GM21717 (cell line): ENCODE results near the gene RBBP6.

Experiments
- ATAC-seq: cut with Tn5 transposase; IDR thresholded peaks from one replicate; pipeline ENCODE4 v1.9.1; 2021; ENCODE audit warnings: mild to moderate bottlenecking, moderate library complexity; ENCODE audit not compliant: unreplicated experiment

Gene RBBP6

GRCh38 chr16:24524855-24525677, 14.3 kb upstream of the RBBP6 start:
- no peak for ATAC-seq

GRCh38 chr16:24525970-24526559, 13.3 kb upstream of the RBBP6 start:
- ATAC-seq: no peak

- ATAC-seq: no peak
Observed at GRCh38 chr16:24526701-24527495, 12.5 kb upstream of the RBBP6 start.

- no peak for ATAC-seq
Observed at GRCh38 chr16:24531166-24531565, 8.2 kb upstream of the RBBP6 start.

GRCh38 chr16:24534620-24535019, 4.7 kb upstream of the RBBP6 start:
- ATAC-seq: no peak

GRCh38 chr16:24535827-24536226, 3.5 kb upstream of the RBBP6 start:
- no peak for ATAC-seq

GRCh38 chr16:24536671-24537070, 2.7 kb upstream of the RBBP6 start:
- no peak for ATAC-seq

GRCh38 chr16:24537474-24538337, 1.7 kb upstream of the RBBP6 start:
- no peak for ATAC-seq

GRCh38 chr16:24538756-24539294, 541 bp upstream of the RBBP6 start:
- ATAC-seq: peak; percentile 27

- peak; percentile 35 for ATAC-seq
Observed at GRCh38 chr16:24539850-24540601, 660 bp downstream of the RBBP6 start.

- no peak for ATAC-seq
Observed at GRCh38 chr16:24540602-24541210, 1.3 kb downstream of the RBBP6 start.

- no peak for ATAC-seq
Observed at GRCh38 chr16:24541233-24541933, 2.0 kb downstream of the RBBP6 start.

- ATAC-seq: no peak
Observed at GRCh38 chr16:24543949-24544348, 4.6 kb downstream of the RBBP6 start.

- ATAC-seq: no peak
Observed at GRCh38 chr16:24544640-24545039, 5.3 kb downstream of the RBBP6 start.

- no peak for ATAC-seq
Observed at GRCh38 chr16:24550295-24550694, 10.9 kb downstream of the RBBP6 start.

GRCh38 chr16:24552705-24553246, 13.4 kb downstream of the RBBP6 start:
- ATAC-seq: no peak

GRCh38 chr16:24553983-24554382, 14.6 kb downstream of the RBBP6 start:
- ATAC-seq: no peak

GRCh38 chr16:24555346-24555872, 16.0 kb downstream of the RBBP6 start:
- ATAC-seq: no peak
